Liver (tissue), 9 donors: Measurements from ENCODE around the gene APP. TPM values are rescaled to one million over a fixed set of nuclear protein-coding genes. Genes with fewer than 3 reads are reported as not detected.

ENCODE experiments used
- DNase-seq: peaks from one replicate; pipeline ENCODE4 v3.0.0-alpha.2; 2017; ENCODE audit warnings: low spot score
- H3K27ac ChIP-seq, 2 donors: one replicate each; pipeline ENCODE4 v1.7.0; 2013; ENCODE audit warnings: inconsistent platforms in 2 of 2, low read length in 2 of 2, control low read depth in 1 of 2, low read depth in 1 of 2, mild to moderate bottlenecking in 1 of 2
- H3K27me3 ChIP-seq, 4 donors: one replicate each; pipeline versions ENCODE4 v1.6.1 to v1.7.0; 2013; ENCODE audit warnings: low read length in 3 of 4, inconsistent platforms in 1 of 4, mild to moderate bottlenecking in 1 of 4, moderate library complexity in 1 of 4; ENCODE audit not compliant: control insufficient read depth in 4 of 4, insufficient read depth in 4 of 4
- H3K36me3 ChIP-seq, 4 donors: one replicate each; pipeline versions ENCODE4 v1.6.1 to v1.7.0; 2013; ENCODE audit warnings: low read length in 3 of 4, mild to moderate bottlenecking in 3 of 4, low read depth in 1 of 4, moderate library complexity in 1 of 4; ENCODE audit not compliant: control insufficient read depth in 4 of 4, insufficient read depth in 3 of 4
- H3K4me1 ChIP-seq, 4 donors: one replicate each; pipeline versions ENCODE4 v1.6.1 to v1.7.0; 2013; ENCODE audit warnings: low read length in 3 of 4, mild to moderate bottlenecking in 3 of 4, moderate library complexity in 1 of 4; ENCODE audit not compliant: control insufficient read depth in 4 of 4, insufficient read depth in 4 of 4
- H3K4me3 ChIP-seq, 3 donors: one replicate each; pipeline versions ENCODE4 v1.6.1 to v1.7.0; 2013; ENCODE audit warnings: low read length in 3 of 3, control low read depth in 1 of 3, low read depth in 1 of 3, mild to moderate bottlenecking in 1 of 3
- H3K9ac ChIP-seq, 2 donors: one replicate each; pipeline ENCODE4 v1.7.0; 2013; ENCODE audit warnings: low read length in 2 of 2, mild to moderate bottlenecking in 2 of 2, moderate library complexity in 2 of 2, control low read depth in 1 of 2, low read depth in 1 of 2
- H3K9me3 ChIP-seq, 4 donors: one replicate each; pipeline versions ENCODE4 v1.6.1 to v1.7.0; 2013; ENCODE audit warnings: low read length in 3 of 4; ENCODE audit not compliant: control insufficient read depth in 4 of 4
- ATF3 ChIP-seq: IDR thresholded peaks from 2 replicates; pipeline ENCODE4 v1.6.1; 2016; ENCODE audit warnings: antibody characterized with exemption
- CTCF ChIP-seq: fragments of 150-350 bp; IDR thresholded peaks from 2 replicates; pipeline ENCODE4 v1.5.1; 2017; ENCODE audit warnings: improper control_type of control experiment, low read depth, low read length; ENCODE audit not compliant: missing input control
- EGR1 ChIP-seq, 2 donors: IDR thresholded peaks; 2 replicates each; pipeline ENCODE4 v1.6.1; 2016 to 2018; ENCODE audit warnings: antibody characterized with exemption in 2 of 2, low read depth in 2 of 2
- FOXA1 ChIP-seq: IDR thresholded peaks from 2 replicates; pipeline ENCODE4 v1.6.1; 2016; ENCODE audit warnings: antibody characterized with exemption
- FOXA2 ChIP-seq: IDR thresholded peaks from 2 replicates; pipeline ENCODE4 v1.6.1; 2016; ENCODE audit warnings: antibody characterized with exemption
- GABPA ChIP-seq, 2 donors: IDR thresholded peaks in 1 of 2; conservative IDR thresholded peaks in 1 of 2; 2 replicates each; pipeline ENCODE4 v1.6.1; 2016; ENCODE audit warnings: antibody characterized with exemption in 2 of 2, mild to moderate bottlenecking in 1 of 2, moderate library complexity in 1 of 2
- HNF4A ChIP-seq, 2 donors: conservative IDR thresholded peaks; 2 replicates each; pipeline ENCODE4 v1.6.1; 2016; ENCODE audit warnings: antibody characterized with exemption in 2 of 2, mild to moderate bottlenecking in 2 of 2
- HNF4G ChIP-seq: IDR thresholded peaks from 2 replicates; pipeline ENCODE4 v1.6.1; 2016; ENCODE audit warnings: antibody characterized with exemption
- JUND ChIP-seq, 2 donors: IDR thresholded peaks; 2 replicates each; pipeline ENCODE4 v1.6.1; 2016; ENCODE audit warnings: antibody characterized with exemption in 2 of 2
- NR2F2 ChIP-seq: IDR thresholded peaks from 2 replicates; pipeline ENCODE4 v1.6.1; 2016; ENCODE audit warnings: antibody characterized with exemption
- RAD21 ChIP-seq, 2 donors: IDR thresholded peaks; 2 replicates each; pipeline ENCODE4 v1.6.1; 2016; ENCODE audit warnings: antibody characterized with exemption in 2 of 2, mild to moderate bottlenecking in 2 of 2
- REST ChIP-seq: IDR thresholded peaks from 2 replicates; pipeline ENCODE4 v1.6.1; 2016; ENCODE audit warnings: antibody characterized with exemption, mild to moderate bottlenecking
- RXRA ChIP-seq, 2 donors: IDR thresholded peaks; 2 replicates each; pipeline ENCODE4 v1.6.1; 2017 to 2018; ENCODE audit warnings: antibody characterized with exemption in 2 of 2, mild to moderate bottlenecking in 1 of 2
- SP1 ChIP-seq: IDR thresholded peaks from 2 replicates; pipeline ENCODE4 v1.6.1; 2018; ENCODE audit warnings: antibody characterized with exemption, mild to moderate bottlenecking
- TAF1 ChIP-seq: conservative IDR thresholded peaks from 2 replicates; pipeline ENCODE4 v1.6.1; 2016; ENCODE audit warnings: antibody characterized with exemption, mild to moderate bottlenecking
- YY1 ChIP-seq: IDR thresholded peaks from 2 replicates; pipeline ENCODE4 v1.6.1; 2016; ENCODE audit warnings: antibody characterized with exemption, mild to moderate bottlenecking
- ZBTB33 ChIP-seq: IDR thresholded peaks from 2 replicates; pipeline ENCODE4 v1.6.1; 2016; ENCODE audit warnings: antibody characterized with exemption
- WGBS: extraction: QIAGEN DNeasy Blood & Tissue Kit; methylation state at CpG from one replicate; pipeline ENCODE4 v1.1.7; 2013; 5-methylcytosine and 5-hydroxymethylcytosine counted together
- polyA plus RNA-seq, 2 donors: library from polyadenylated mRNA; stranded (reverse) in 1 of 2; unstranded in 1 of 2; fragments of 200-250 nt in 1 of 2; fragments of >200 nt in 1 of 2; fragmentation: Nextera tagmentation in 1 of 2; extraction: Ambion mirVana in 1 of 2; gene quantifications; one replicate each; pipeline versions ENCODE4 v1.2.1 to v1.2.3, GENCODE V29; 2013 to 2015
- total RNA-seq, 2 donors: library from RNA; depleted of rRNA; stranded (reverse); fragments of >200 nt; gene quantifications; one replicate each; pipeline ENCODE4 v1.2.3, GENCODE V29; 2014
- donor health status: healthy.
- donor health status: healthy.
- donor health status: healthy.
- donor health status: healthy.
- donor health status: healthy.

APP gene
- total and polyA plus RNA-seq, 4 donors, result 24.9 to 201 (median 111) TPM

GRCh38 chr21:26137379-26138060 is 33.0 kb downstream of the APP start:
- peaks cover 0 to 2% (median 0%) of the 10 kb centered on the region in 4 donors for H3K36me3 ChIP-seq
- no peak overlapping the region for H3K27ac ChIP-seq
- H3K9me3 ChIP-seq, result no peaks in the 10 kb centered on the region
- no peaks in the 10 kb centered on the region for H3K27me3 ChIP-seq
- no peak for DNase-seq
- no peak overlapping the region for H3K9ac ChIP-seq
- H3K4me3 ChIP-seq, result no peak overlapping the region
- TF ChIP-seq REST, result no peak
- no peak for TF ChIP-seq RAD21 (IDR thresholded peaks at IDR 0.05)
- TF ChIP-seq HNF4G, result no peak
- TF ChIP-seq FOXA1, result no peak
- TF ChIP-seq EGR1 (IDR thresholded peaks at IDR 0.05; ENCODE audit: low read depth in 2 of 2), result no peak
- no peak for TF ChIP-seq HNF4A (conservative IDR thresholded peaks at IDR 0.05)
- no peak for TF ChIP-seq NR2F2
- TF ChIP-seq CTCF, result no peak
- no peak for TF ChIP-seq ZBTB33
- TF ChIP-seq JUND (IDR thresholded peaks at IDR 0.05), result no peak
- TF ChIP-seq FOXA2, result no peak
- TF ChIP-seq ATF3, result no peak
- 93% methylated on average over 4 of the region's 4 CpGs for WGBS
- H3K4me1 ChIP-seq, result peaks cover 2 to 17% (median 8%) of the 10 kb centered on the region in 4 donors

- 75% methylated on average over 6 of the region's 6 CpGs for WGBS
- no peak overlapping the region for H3K4me3 ChIP-seq
- H3K27me3 ChIP-seq, result no peaks in the 10 kb centered on the region
- no peak for TF ChIP-seq HNF4G
- no peak for TF ChIP-seq YY1
- no peak for TF ChIP-seq ATF3
- TF ChIP-seq NR2F2, result no peak
- no peak for TF ChIP-seq SP1
- TF ChIP-seq TAF1, result no peak
- TF ChIP-seq FOXA2, result no peak
- no peak for TF ChIP-seq EGR1 (IDR thresholded peaks at IDR 0.05; ENCODE audit: low read depth in 2 of 2)
- no peak for TF ChIP-seq JUND (IDR thresholded peaks at IDR 0.05)
- no peak for TF ChIP-seq REST
- no peak for TF ChIP-seq FOXA1
- TF ChIP-seq ZBTB33, result no peak
- no peak for TF ChIP-seq RXRA (IDR thresholded peaks at IDR 0.05)
- no peak for TF ChIP-seq GABPA (IDR thresholded peaks at IDR 0.05 in 1 of 2, conservative IDR thresholded peaks at IDR 0.05 in 1 of 2)
- H3K27ac ChIP-seq, result no peak overlapping the region
- peaks cover 2 to 17% (median 8%) of the 10 kb centered on the region in 4 donors for H3K4me1 ChIP-seq
- DNase-seq, result no peak
- H3K36me3 ChIP-seq, result peaks cover 0 to 2% (median 0%) of the 10 kb centered on the region in 4 donors
- H3K9me3 ChIP-seq, result no peaks in the 10 kb centered on the region
- no peak overlapping the region for H3K9ac ChIP-seq
These were observed 33.9 kb downstream of the APP start for GRCh38 chr21:26136671-26137070.
